Measurements from ENCODE around the gene BLOC1S1. TPM values are rescaled to one million over a fixed set of nuclear protein-coding genes. Genes with fewer than 3 reads are reported as not detected.
A peak's percentile ranks its signal among the peaks of the same experiment; 100 is the strongest.

Gene BLOC1S1
- total RNA-seq, 1 experiment from 2014 or later: 85.5 TPM

GRCh38 chr12:55720894-55721444 lies 5.1 kb downstream of the BLOC1S1 start (continued):
- no peak for TF ChIP-seq SIN3A (IDR thresholded peaks at IDR 0.05; ENCODE audit: low read depth)
- no peak for TF ChIP-seq SRF (IDR thresholded peaks at IDR 0.05; ENCODE audit: low read depth)
- TF ChIP-seq YY1 (IDR thresholded peaks at IDR 0.05; ENCODE audit: extremely low read depth, insufficient replicate concordance, low read depth, low read length): peak; percentile 15

DNA sequence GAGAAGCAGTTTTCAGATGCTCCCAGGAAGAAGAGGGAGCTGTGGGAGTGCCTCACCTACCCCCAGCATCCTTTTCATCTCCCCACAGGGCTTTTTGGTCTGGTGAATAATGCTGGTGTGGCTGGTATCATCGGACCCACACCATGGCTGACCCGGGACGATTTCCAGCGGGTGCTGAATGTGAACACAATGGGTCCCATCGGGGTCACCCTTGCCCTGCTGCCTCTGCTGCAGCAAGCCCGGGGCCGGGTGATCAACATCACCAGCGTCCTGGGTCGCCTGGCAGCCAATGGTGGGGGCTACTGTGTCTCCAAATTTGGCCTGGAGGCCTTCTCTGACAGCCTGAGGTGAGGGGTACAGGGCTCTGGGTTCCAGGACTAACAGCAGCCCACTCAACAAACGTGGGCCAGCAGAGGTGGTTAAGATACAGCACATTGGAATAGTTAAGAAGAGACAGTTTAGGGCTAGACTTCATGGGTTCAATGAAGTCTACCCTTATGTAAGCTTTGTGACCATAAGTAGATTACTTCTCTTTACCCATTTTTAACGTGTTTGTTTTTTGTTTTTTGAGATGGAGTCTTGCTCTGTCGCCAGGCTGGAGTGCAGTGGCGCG lies 5.9 kb downstream of the BLOC1S1 start:
- peak overlapping the region; percentile 30 for H3K27ac ChIP-seq (ENCODE audit: low read depth, low read length)
- H2AFZ ChIP-seq (ENCODE audit: low read depth, low read length, poor library complexity, severe bottlenecking): no peak overlapping the region
- ATAC-seq (no peak), DNase-seq (ENCODE audit: low read depth, low spot score) (no peak)
- H3K9me3 ChIP-seq (ENCODE audit: control insufficient read depth in 1 of 2, insufficient read depth in 1 of 2, low read depth in 1 of 2, low read length in 2 of 2): no peaks in the 10 kb centered on the region
- peaks cover 29 to 65% of the 10 kb centered on the region in 2 experiments for H3K4me1 ChIP-seq (ENCODE audit: control insufficient read depth in 1 of 2, insufficient read depth in 2 of 2, low read length in 2 of 2)
- RAD21 ChIA-PET (ENCODE audit: low non-redundant PET in 1 of 2, low total read pairs in 2 of 2, uncharacterized antibody in 2 of 2, unreplicated experiment in 2 of 2): interaction anchor here (0.8 to 1.5 kb wide), 3 partner anchors 17 to 65 kb away, joined by 3 to 4 read pairs (median 3); a partner anchor contains a TSS
- CTCF ChIA-PET: interaction anchor here (0.5 to 4.1 kb wide), 11 partner anchors 8 to 98 kb away, joined by 3 to 35 read pairs (median 5); partner anchors contain the start of gene CD63
- H3K4me3 ChIP-seq (replicated peaks in 1 of 2; ENCODE audit: low read depth in 1 of 2, low read length in 2 of 2): no peak overlapping the region
- no peaks in the 10 kb centered on the region for H4K20me1 ChIP-seq (ENCODE audit: insufficient read depth)
- BruUV-seq (replicated peaks): no TSS peak
- H3K79me2 ChIP-seq (ENCODE audit: insufficient read depth, low read length): peaks cover 16% of the 10 kb centered on the region
- peak overlapping the region; percentile 53 for H3K4me2 ChIP-seq (ENCODE audit: low read length)
- no peaks in the 10 kb centered on the region for H3K9me2 ChIP-seq (ENCODE audit: insufficient read depth)
- H3K9ac ChIP-seq (ENCODE audit: low read length): peak overlapping the region; percentile 24; the same call in 1 of the 2 replicates
- POLR2A ChIA-PET: interaction anchor here (1.7 kb wide), 2 partner anchors 8 to 15 kb away, joined by 5 read pairs; partner anchors contain the start of gene CD63
- H3K27me3 ChIP-seq (ENCODE audit: insufficient read depth, low read length): no peaks in the 10 kb centered on the region
- intact Hi-C loops (cut with micrococcal nuclease): loop anchor here (1.0 kb wide), 2 partner anchors 40 to 61 kb away; a partner anchor contains a TSS
- H3K36me3 ChIP-seq (ENCODE audit: control insufficient read depth in 1 of 2, insufficient read depth in 2 of 2, low read length in 2 of 2): peaks cover 9 to 36% of the 10 kb centered on the region in 2 experiments; a peak in 3 of 4 replicates
- TF ChIP-seq ZNF274 (IDR thresholded peaks at IDR 0.05; ENCODE audit: low read depth, low read length): no peak
- TF ChIP-seq, protein P1, sequence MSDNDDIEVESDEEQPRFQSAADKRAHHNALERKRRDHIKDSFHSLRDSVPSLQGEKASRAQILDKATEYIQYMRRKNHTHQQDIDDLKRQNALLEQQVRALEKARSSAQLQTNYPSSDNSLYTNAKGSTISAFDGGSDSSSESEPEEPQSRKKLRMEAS (IDR thresholded peaks at IDR 0.05): no peak
- TF ChIP-seq EZH2phosphoT487 (IDR thresholded peaks at IDR 0.05; ENCODE audit: borderline replicate concordance): no peak
- no peak for TF ChIP-seq JUND (IDR thresholded peaks at IDR 0.05)
- TF ChIP-seq CBX3 (IDR thresholded peaks at IDR 0.05; ENCODE audit: low read depth): no peak
- no peak for TF ChIP-seq FOSL1 (IDR thresholded peaks at IDR 0.05; ENCODE audit: low read depth)
- TF ChIP-seq, protein P2, sequence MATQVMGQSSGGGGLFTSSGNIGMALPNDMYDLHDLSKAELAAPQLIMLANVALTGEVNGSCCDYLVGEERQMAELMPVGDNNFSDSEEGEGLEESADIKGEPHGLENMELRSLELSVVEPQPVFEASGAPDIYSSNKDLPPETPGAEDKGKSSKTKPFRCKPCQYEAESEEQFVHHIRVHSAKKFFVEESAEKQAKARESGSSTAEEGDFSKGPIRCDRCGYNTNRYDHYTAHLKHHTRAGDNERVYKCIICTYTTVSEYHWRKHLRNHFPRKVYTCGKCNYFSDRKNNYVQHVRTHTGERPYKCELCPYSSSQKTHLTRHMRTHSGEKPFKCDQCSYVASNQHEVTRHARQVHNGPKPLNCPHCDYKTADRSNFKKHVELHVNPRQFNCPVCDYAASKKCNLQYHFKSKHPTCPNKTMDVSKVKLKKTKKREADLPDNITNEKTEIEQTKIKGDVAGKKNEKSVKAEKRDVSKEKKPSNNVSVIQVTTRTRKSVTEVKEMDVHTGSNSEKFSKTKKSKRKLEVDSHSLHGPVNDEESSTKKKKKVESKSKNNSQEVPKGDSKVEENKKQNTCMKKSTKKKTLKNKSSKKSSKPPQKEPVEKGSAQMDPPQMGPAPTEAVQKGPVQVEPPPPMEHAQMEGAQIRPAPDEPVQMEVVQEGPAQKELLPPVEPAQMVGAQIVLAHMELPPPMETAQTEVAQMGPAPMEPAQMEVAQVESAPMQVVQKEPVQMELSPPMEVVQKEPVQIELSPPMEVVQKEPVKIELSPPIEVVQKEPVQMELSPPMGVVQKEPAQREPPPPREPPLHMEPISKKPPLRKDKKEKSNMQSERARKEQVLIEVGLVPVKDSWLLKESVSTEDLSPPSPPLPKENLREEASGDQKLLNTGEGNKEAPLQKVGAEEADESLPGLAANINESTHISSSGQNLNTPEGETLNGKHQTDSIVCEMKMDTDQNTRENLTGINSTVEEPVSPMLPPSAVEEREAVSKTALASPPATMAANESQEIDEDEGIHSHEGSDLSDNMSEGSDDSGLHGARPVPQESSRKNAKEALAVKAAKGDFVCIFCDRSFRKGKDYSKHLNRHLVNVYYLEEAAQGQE (IDR thresholded peaks at IDR 0.05; ENCODE audit: low read depth): no peak
- TF ChIP-seq ATF3 (IDR thresholded peaks at IDR 0.05): no peak
- no peak for TF ChIP-seq TCF7L2 (IDR thresholded peaks at IDR 0.05; ENCODE audit: borderline replicate concordance, extremely low read depth, insufficient read depth, insufficient read length)
- no peak for TF ChIP-seq ZFX (IDR thresholded peaks at IDR 0.05)
- TF ChIP-seq CEBPB (IDR thresholded peaks at IDR 0.05; ENCODE audit: low read depth): no peak
- TF ChIP-seq SIN3A (IDR thresholded peaks at IDR 0.05; ENCODE audit: low read depth): no peak
- no peak for TF ChIP-seq POLR2AphosphoS5 (IDR thresholded peaks at IDR 0.05; ENCODE audit: low read depth, low read length)
- no peak for TF ChIP-seq RAD21 (IDR thresholded peaks at IDR 0.05; ENCODE audit: low read depth)
- no peak for TF ChIP-seq POLR2A (IDR thresholded peaks at IDR 0.05; ENCODE audit: borderline replicate concordance, extremely low read depth, insufficient read depth, insufficient read length)
- TF ChIP-seq, protein P3, sequence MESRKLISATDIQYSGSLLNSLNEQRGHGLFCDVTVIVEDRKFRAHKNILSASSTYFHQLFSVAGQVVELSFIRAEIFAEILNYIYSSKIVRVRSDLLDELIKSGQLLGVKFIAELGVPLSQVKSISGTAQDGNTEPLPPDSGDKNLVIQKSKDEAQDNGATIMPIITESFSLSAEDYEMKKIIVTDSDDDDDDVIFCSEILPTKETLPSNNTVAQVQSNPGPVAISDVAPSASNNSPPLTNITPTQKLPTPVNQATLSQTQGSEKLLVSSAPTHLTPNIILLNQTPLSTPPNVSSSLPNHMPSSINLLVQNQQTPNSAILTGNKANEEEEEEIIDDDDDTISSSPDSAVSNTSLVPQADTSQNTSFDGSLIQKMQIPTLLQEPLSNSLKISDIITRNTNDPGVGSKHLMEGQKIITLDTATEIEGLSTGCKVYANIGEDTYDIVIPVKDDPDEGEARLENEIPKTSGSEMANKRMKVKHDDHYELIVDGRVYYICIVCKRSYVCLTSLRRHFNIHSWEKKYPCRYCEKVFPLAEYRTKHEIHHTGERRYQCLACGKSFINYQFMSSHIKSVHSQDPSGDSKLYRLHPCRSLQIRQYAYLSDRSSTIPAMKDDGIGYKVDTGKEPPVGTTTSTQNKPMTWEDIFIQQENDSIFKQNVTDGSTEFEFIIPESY (IDR thresholded peaks at IDR 0.05; ENCODE audit: extremely low read depth, insufficient replicate concordance, low read length): no peak
- TF ChIP-seq EZH2 (IDR thresholded peaks at IDR 0.05): no peak
- TF ChIP-seq ELF1 (IDR thresholded peaks at IDR 0.05; ENCODE audit: borderline replicate concordance, low read depth): no peak
